ENCODE measurements around the gene UNC5A.

- TF ChIP-seq, protein P1, sequence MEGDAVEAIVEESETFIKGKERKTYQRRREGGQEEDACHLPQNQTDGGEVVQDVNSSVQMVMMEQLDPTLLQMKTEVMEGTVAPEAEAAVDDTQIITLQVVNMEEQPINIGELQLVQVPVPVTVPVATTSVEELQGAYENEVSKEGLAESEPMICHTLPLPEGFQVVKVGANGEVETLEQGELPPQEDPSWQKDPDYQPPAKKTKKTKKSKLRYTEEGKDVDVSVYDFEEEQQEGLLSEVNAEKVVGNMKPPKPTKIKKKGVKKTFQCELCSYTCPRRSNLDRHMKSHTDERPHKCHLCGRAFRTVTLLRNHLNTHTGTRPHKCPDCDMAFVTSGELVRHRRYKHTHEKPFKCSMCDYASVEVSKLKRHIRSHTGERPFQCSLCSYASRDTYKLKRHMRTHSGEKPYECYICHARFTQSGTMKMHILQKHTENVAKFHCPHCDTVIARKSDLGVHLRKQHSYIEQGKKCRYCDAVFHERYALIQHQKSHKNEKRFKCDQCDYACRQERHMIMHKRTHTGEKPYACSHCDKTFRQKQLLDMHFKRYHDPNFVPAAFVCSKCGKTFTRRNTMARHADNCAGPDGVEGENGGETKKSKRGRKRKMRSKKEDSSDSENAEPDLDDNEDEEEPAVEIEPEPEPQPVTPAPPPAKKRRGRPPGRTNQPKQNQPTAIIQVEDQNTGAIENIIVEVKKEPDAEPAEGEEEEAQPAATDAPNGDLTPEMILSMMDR (IDR thresholded peaks at IDR 0.05): no peak
- no peak for TF ChIP-seq POLR2AphosphoS5 (IDR thresholded peaks at IDR 0.05)
Observed at GRCh38 chr5:176895831-176896230, 85.5 kb downstream of the UNC5A start.
